Body of pancreas (tissue), 4 donors: ENCODE data around the gene UAP1L1. TPM values are rescaled to one million over a fixed set of nuclear protein-coding genes. Genes with fewer than 3 reads are reported as not detected.

Source experiments
- ATAC-seq: fragments of 150-250 bp; one replicate; pipeline ENCODE4 v1.9.1; 2016
- DNase-seq, 4 donors: peaks; one replicate each; pipeline ENCODE4 v3.0.0-alpha.2; 2019
- H3K27ac ChIP-seq, 4 donors: fragments of 200-600 bp; sonication (generic); 1 replicate in 3 of 4; 2 replicates in 1 of 4; pipeline versions ENCODE4 v1.5.1 to v1.6.1; 2016 to 2019; ENCODE audit warnings: mild to moderate bottlenecking in 1 of 4, mixed read lengths in 1 of 4, moderate library complexity in 1 of 4
- H3K27me3 ChIP-seq, 2 donors: fragments of 200-600 bp; sonication (generic); one replicate each; pipeline ENCODE4 v1.6.0; 2016; ENCODE audit warnings: mild to moderate bottlenecking in 1 of 2
- H3K36me3 ChIP-seq, 2 donors: fragments of 200-600 bp; sonication (generic); replicated peaks in 1 of 2; 2 replicates each; pipeline ENCODE4 v1.5.1; 2016; ENCODE audit warnings: low read depth in 2 of 2; ENCODE audit not compliant: insufficient read depth in 1 of 2
- H3K4me1 ChIP-seq: fragments of 200-600 bp; sonication (generic); one replicate; pipeline ENCODE4 v1.6.0; 2016
- H3K4me3 ChIP-seq, 2 donors: fragments of 200-600 bp; sonication (generic); 1 replicate in 1 of 2; 2 replicates in 1 of 2; pipeline ENCODE4 v1.5.1; 2016 to 2019
- H3K9me3 ChIP-seq, 3 donors: fragments of 200-600 bp; sonication (generic); 1 replicate in 2 of 3; 2 replicates in 1 of 3; pipeline ENCODE4 v1.5.1; 2016
- CTCF ChIP-seq, 7 experiments: fragments of 450-650 bp in 4 of 7; fragments of 200-600 bp in 3 of 7; sonication (generic) in 3 of 7; IDR thresholded peaks; one replicate each; pipeline ENCODE4 v1.5.1; 2016 to 2019; ENCODE audit warnings: antibody characterized with exemption in 7 of 7
- POLR2A ChIP-seq, 3 donors: fragments of 450-650 bp; IDR thresholded peaks; one replicate each; pipeline ENCODE4 v1.6.1; 2016; ENCODE audit warnings: antibody characterized with exemption in 3 of 3, mild to moderate bottlenecking in 2 of 3
- WGBS, 2 donors: methylation state at CpG; one replicate each; pipeline ENCODE4 v1.1.5; 2017; 5-methylcytosine and 5-hydroxymethylcytosine counted together
- intact Hi-C: fragments of 100-400 bp; cut with DNase I; formaldehyde crosslinking; loops from one replicate; pipeline ENCODE4 v1.15.1; 2023
- total RNA-seq, 2 donors: library from RNA; depleted of rRNA; stranded (reverse); fragments of >200 nt; gene quantifications; one replicate each; pipeline ENCODE4 v1.1.0, GENCODE V29; 2016

Gene UAP1L1, protein sequence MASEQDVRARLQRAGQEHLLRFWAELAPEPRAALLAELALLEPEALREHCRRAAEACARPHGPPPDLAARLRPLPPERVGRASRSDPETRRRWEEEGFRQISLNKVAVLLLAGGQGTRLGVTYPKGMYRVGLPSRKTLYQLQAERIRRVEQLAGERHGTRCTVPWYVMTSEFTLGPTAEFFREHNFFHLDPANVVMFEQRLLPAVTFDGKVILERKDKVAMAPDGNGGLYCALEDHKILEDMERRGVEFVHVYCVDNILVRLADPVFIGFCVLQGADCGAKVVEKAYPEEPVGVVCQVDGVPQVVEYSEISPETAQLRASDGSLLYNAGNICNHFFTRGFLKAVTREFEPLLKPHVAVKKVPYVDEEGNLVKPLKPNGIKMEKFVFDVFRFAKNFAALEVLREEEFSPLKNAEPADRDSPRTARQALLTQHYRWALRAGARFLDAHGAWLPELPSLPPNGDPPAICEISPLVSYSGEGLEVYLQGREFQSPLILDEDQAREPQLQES
- 1 to 10 TPM; 7.8 to 8.2 TPM for total RNA-seq

GRCh38 chr9:137077010-137077747, at the start of gene UAP1L1:
UAP1L1 (plus strand) TSS chr9:137077517; CDS start chr9:137077533, 16 bp downstream.
- peak; percentile 68 for ATAC-seq
- Histone ChIP-seq H3K27me3 (no peaks in the 10 kb centered on the region), H3K4me3 (peak within 1 kb of the TSS; percentile 54 to 70), H3K36me3 (no peaks in the 10 kb centered on the region), H3K27ac (peak within 1 kb of the TSS in 2 of 4 donors; percentile 38 to 62), H3K9me3 (no peaks in the 10 kb centered on the region), H3K4me1 (peaks cover 21% of the 10 kb centered on the region)
- peak; percentile 52 to 85 (median 76) for DNase-seq
- intact Hi-C loops, result no loop called here
- no peak for TF ChIP-seq POLR2A (IDR thresholded peaks at IDR 0.05)
- TF ChIP-seq CTCF (IDR thresholded peaks at IDR 0.05), result no peak
- 4% methylated on average over 27 of the region's 87 CpGs; no CpG with 5 or more reads in 1 of the 2 donors for WGBS, 2 donors

GRCh38 chr9:137028263-137029057, 48.9 kb upstream of the UAP1L1 start:
- ATAC-seq (peak; percentile 77), DNase-seq (peak; percentile 72 to 83 (median 76))
- intact Hi-C loops, result no loop called here
- peak overlapping the region; percentile 51 to 62 for H3K4me3 ChIP-seq
- H3K4me1 ChIP-seq, result peaks cover 41% of the 10 kb centered on the region
- WGBS, 2 donors, result 0 to 1% methylated on average over 4 to 61 of the region's 98 CpGs
- H3K36me3 ChIP-seq, result no peaks in the 10 kb centered on the region
- no peaks in the 10 kb centered on the region for H3K27me3 ChIP-seq
- no peaks in the 10 kb centered on the region for H3K9me3 ChIP-seq
- peak overlapping the region in 3 of 4 donors; percentile 51 to 70 (median 59) for H3K27ac ChIP-seq
- TF ChIP-seq CTCF (IDR thresholded peaks at IDR 0.05) (peak in 5 of 7 experiments; percentile 9 to 87 (median 34)), POLR2A (IDR thresholded peaks at IDR 0.05) (no peak)

GRCh38 chr9:137029058-137029936, 48.0 kb upstream of the UAP1L1 start:
- intact Hi-C loops, result no loop called here
- 20 to 25% methylated on average over 15 to 17 of the region's 19 CpGs for WGBS, 2 donors
- Histone ChIP-seq H3K36me3 (no peaks in the 10 kb centered on the region), H3K27ac (peak overlapping the region in 3 of 4 donors; percentile 51 to 70 (median 59)), H3K4me3 (no peak overlapping the region), H3K9me3 (no peaks in the 10 kb centered on the region), H3K27me3 (no peaks in the 10 kb centered on the region), H3K4me1 (peaks cover 41% of the 10 kb centered on the region)
- TF ChIP-seq CTCF (IDR thresholded peaks at IDR 0.05) (peak; percentile 71 to 93 (median 84)), POLR2A (IDR thresholded peaks at IDR 0.05) (no peak)
- DNase-seq (peak; percentile 76 to 82 (median 78)), ATAC-seq (peak; percentile 57)

GRCh38 chr9:137030006-137030405, 47.3 kb upstream of the UAP1L1 start:
- DNase-seq, result no peak
- H3K36me3 ChIP-seq, result no peaks in the 10 kb centered on the region
- H3K4me3 ChIP-seq, result no peak overlapping the region
- no peaks in the 10 kb centered on the region for H3K27me3 ChIP-seq
- no peak for ATAC-seq
- TF ChIP-seq POLR2A (IDR thresholded peaks at IDR 0.05), result no peak
- no peak for TF ChIP-seq CTCF (IDR thresholded peaks at IDR 0.05)
- H3K9me3 ChIP-seq, result no peaks in the 10 kb centered on the region
- intact Hi-C loops, result no loop called here
- H3K4me1 ChIP-seq, result peaks cover 47% of the 10 kb centered on the region
- WGBS, 2 donors, result 36 to 74% methylated on average over 3 to 14 of the region's 15 CpGs
- no peak overlapping the region for H3K27ac ChIP-seq
